ENCODE measurements around the gene SLC16A9. TPM values are rescaled to one million over a fixed set of nuclear protein-coding genes. Genes with fewer than 3 reads are reported as not detected.

The SLC16A9 gene
- total RNA-seq, 1 experiment from 2014 or later = 5.9 TPM

GRCh38 chr10:59623133-59624121 lies 86.2 kb downstream of the SLC16A9 start:
- Histone ChIP-seq H3K79me2 (ENCODE audit: insufficient read depth, low read length) (no peaks in the 10 kb centered on the region), H3K4me3 (replicated peaks in 1 of 2; ENCODE audit: low read depth in 1 of 2, low read length in 2 of 2) (no peak overlapping the region), H3K27me3 (ENCODE audit: insufficient read depth, low read length) (no peaks in the 10 kb centered on the region), H3K4me2 (ENCODE audit: low read length) (no peak overlapping the region), H3K27ac (ENCODE audit: low read depth, low read length) (no peak overlapping the region), H3K9me3 (ENCODE audit: control insufficient read depth in 1 of 2, insufficient read depth in 1 of 2, low read depth in 1 of 2, low read length in 2 of 2) (no peaks in the 10 kb centered on the region), H4K20me1 (ENCODE audit: insufficient read depth) (no peaks in the 10 kb centered on the region), H3K9me2 (ENCODE audit: insufficient read depth) (no peaks in the 10 kb centered on the region), H3K9ac (ENCODE audit: low read length) (no peak overlapping the region), H3K4me1 (ENCODE audit: control insufficient read depth in 1 of 2, insufficient read depth in 2 of 2, low read length in 2 of 2) (no peaks in the 10 kb centered on the region), H2AFZ (ENCODE audit: low read depth, low read length, poor library complexity, severe bottlenecking) (no peak overlapping the region), H3K36me3 (ENCODE audit: control insufficient read depth in 1 of 2, insufficient read depth in 2 of 2, low read length in 2 of 2) (no peaks in the 10 kb centered on the region)
- CTCF ChIA-PET = interaction anchor here (1.0 to 2.4 kb wide), 11 partner anchors 10 to 842 kb away, joined by 3 to 12 read pairs (median 5); no protein-coding TSS in a partner anchor
- no TSS peak for BruUV-seq (replicated peaks)
- POLR2A ChIA-PET = no interaction called here
- ATAC-seq = no peak
- DNase-seq (ENCODE audit: low read depth, low spot score) = no peak
- intact Hi-C loops (cut with micrococcal nuclease) = loop anchor here (10.0 kb wide), 1 partner anchor 1209 kb away; no protein-coding TSS in a partner anchor
- TF ChIP-seq, protein P1, sequence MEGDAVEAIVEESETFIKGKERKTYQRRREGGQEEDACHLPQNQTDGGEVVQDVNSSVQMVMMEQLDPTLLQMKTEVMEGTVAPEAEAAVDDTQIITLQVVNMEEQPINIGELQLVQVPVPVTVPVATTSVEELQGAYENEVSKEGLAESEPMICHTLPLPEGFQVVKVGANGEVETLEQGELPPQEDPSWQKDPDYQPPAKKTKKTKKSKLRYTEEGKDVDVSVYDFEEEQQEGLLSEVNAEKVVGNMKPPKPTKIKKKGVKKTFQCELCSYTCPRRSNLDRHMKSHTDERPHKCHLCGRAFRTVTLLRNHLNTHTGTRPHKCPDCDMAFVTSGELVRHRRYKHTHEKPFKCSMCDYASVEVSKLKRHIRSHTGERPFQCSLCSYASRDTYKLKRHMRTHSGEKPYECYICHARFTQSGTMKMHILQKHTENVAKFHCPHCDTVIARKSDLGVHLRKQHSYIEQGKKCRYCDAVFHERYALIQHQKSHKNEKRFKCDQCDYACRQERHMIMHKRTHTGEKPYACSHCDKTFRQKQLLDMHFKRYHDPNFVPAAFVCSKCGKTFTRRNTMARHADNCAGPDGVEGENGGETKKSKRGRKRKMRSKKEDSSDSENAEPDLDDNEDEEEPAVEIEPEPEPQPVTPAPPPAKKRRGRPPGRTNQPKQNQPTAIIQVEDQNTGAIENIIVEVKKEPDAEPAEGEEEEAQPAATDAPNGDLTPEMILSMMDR (IDR thresholded peaks at IDR 0.05 in 2 of 3, conservative IDR thresholded peaks at IDR 0.05 in 1 of 3; ENCODE audit: borderline replicate concordance in 1 of 3, insufficient read depth in 1 of 3, low read depth in 2 of 3, low read length in 2 of 3) = no peak
- RAD21 ChIA-PET (ENCODE audit: low non-redundant PET in 1 of 2, low total read pairs in 2 of 2, uncharacterized antibody in 2 of 2, unreplicated experiment in 2 of 2) = interaction anchor here in 1 of 2 experiments (0.5 kb wide), 1 partner anchor 410 kb away, joined by 4 read pairs; no protein-coding TSS in a partner anchor

- BruUV-seq (replicated peaks) = no TSS peak
- Histone ChIP-seq H2AFZ (ENCODE audit: low read depth, low read length, poor library complexity, severe bottlenecking) (peak overlapping the region; percentile 7), H4K20me1 (ENCODE audit: insufficient read depth) (no peaks in the 10 kb centered on the region), H3K79me2 (ENCODE audit: insufficient read depth, low read length) (no peaks in the 10 kb centered on the region), H3K4me2 (ENCODE audit: low read length) (no peak overlapping the region), H3K9me3 (ENCODE audit: control insufficient read depth in 1 of 2, insufficient read depth in 1 of 2, low read depth in 1 of 2, low read length in 2 of 2) (no peaks in the 10 kb centered on the region), H3K4me3 (replicated peaks in 1 of 2; ENCODE audit: low read depth in 1 of 2, low read length in 2 of 2) (no peak overlapping the region), H3K36me3 (ENCODE audit: control insufficient read depth in 1 of 2, insufficient read depth in 2 of 2, low read length in 2 of 2) (no peaks in the 10 kb centered on the region), H3K9me2 (ENCODE audit: insufficient read depth) (no peaks in the 10 kb centered on the region), H3K27ac (ENCODE audit: low read depth, low read length) (no peak overlapping the region), H3K4me1 (ENCODE audit: control insufficient read depth in 1 of 2, insufficient read depth in 2 of 2, low read length in 2 of 2) (no peaks in the 10 kb centered on the region), H3K9ac (ENCODE audit: low read length) (no peak overlapping the region), H3K27me3 (ENCODE audit: insufficient read depth, low read length) (no peaks in the 10 kb centered on the region)
- intact Hi-C loops (cut with micrococcal nuclease) = loop anchor here (1.0 to 10.0 kb wide), 3 partner anchors 382 to 1208 kb away; no protein-coding TSS in a partner anchor
- DNase-seq (ENCODE audit: low read depth, low spot score) (peak; percentile 67), ATAC-seq (peak; percentile 80)
- ChIA-PET CTCF (interaction anchor here (0.7 to 2.4 kb wide), 10 partner anchors 11 to 674 kb away, joined by 3 to 12 read pairs (median 5); no protein-coding TSS in a partner anchor), RAD21 (ENCODE audit: low non-redundant PET in 1 of 2, low total read pairs in 2 of 2, uncharacterized antibody in 2 of 2, unreplicated experiment in 2 of 2) (no interaction called here), POLR2A (no interaction called here)
- TF ChIP-seq JUND (IDR thresholded peaks at IDR 0.05) (no peak), ZFX (IDR thresholded peaks at IDR 0.05) (no peak), ZNF274 (IDR thresholded peaks at IDR 0.05; ENCODE audit: low read depth, low read length) (no peak), REST (IDR thresholded peaks at IDR 0.05; ENCODE audit: low read depth) (no peak), YY1 (IDR thresholded peaks at IDR 0.05; ENCODE audit: extremely low read depth, insufficient replicate concordance, low read depth, low read length) (no peak), EZH2phosphoT487 (IDR thresholded peaks at IDR 0.05; ENCODE audit: borderline replicate concordance) (no peak)
Observed at GRCh38 chr10:59622320-59623132, 87.1 kb downstream of the SLC16A9 start.
